Mucosa of descending colon (tissue), 3 donors: ENCODE measurements around the gene SLC1A7. TPM values are rescaled to one million over a fixed set of nuclear protein-coding genes. Genes with fewer than 3 reads are reported as not detected.

ENCODE experiments used
- ATAC-seq: fragments of 200-7000 bp; cut with Tn5 transposase; one replicate; pipeline ENCODE4 v1.9.1; 2020; ENCODE audit warnings: mild to moderate bottlenecking, moderate library complexity
- DNase-seq, 3 donors: peaks; one replicate each; pipeline ENCODE4 v3.0.0-alpha.2; 2020
- H3K36me3 ChIP-seq: fragments of 200-600 bp; one replicate; pipeline ENCODE4 v1.8.0; 2021; ENCODE audit warnings: low read depth, mild to moderate bottlenecking
- H3K4me1 ChIP-seq: fragments of 200-600 bp; one replicate; pipeline ENCODE4 v1.8.0; 2021; ENCODE audit warnings: low read depth, mild to moderate bottlenecking
- H3K4me3 ChIP-seq: fragments of 200-600 bp; one replicate; pipeline ENCODE4 v1.8.0; 2021; ENCODE audit warnings: mild to moderate bottlenecking
- H3K9me3 ChIP-seq: fragments of 200-600 bp; one replicate; pipeline ENCODE4 v1.8.0; 2021; ENCODE audit warnings: mild to moderate bottlenecking
- CTCF ChIP-seq: fragments of 200-600 bp; IDR thresholded peaks from one replicate; pipeline ENCODE4 v1.8.0; 2022; ENCODE audit warnings: antibody characterized with exemption, mild to moderate bottlenecking
- intact Hi-C, 2 donors: fragments of 100-400 bp; cut with DNase I in 1 of 2; cut with micrococcal nuclease in 1 of 2; formaldehyde crosslinking; loops; one replicate each; pipeline versions ENCODE4 v1.11.0 to v1.11.1; 2022; cut with DNase I, micrococcal nuclease
- total RNA-seq, 3 donors: library from RNA; stranded (reverse); fragmentation: NEBNext Ultra II Directional in 2 of 3; extraction: Animal tissue kit (Norgen Biotek cat#: 25700) in 2 of 3; gene quantifications; one replicate each; pipeline versions ENCODE4 v1.2.1 to v1.2.4, GENCODE V29; 2021 to 2023
- donor health status: DM: no; HTN: no; CAD: no; lungs with moderate emphysema.
- donor health status: DM: no; HTN: no; CAD: no.
- donor health status: DM: no; HTN: yes; CAD: no.

The SLC1A7 gene
- total RNA-seq, 3 donors from 2014 or later = 0.72 to 0.98 (median 0.93) TPM

- no peak for DNase-seq
- intact Hi-C loops = no loop called here
- Histone ChIP-seq H3K4me1 (peaks cover 15% of the 10 kb centered on the region), H3K9me3 (no peaks in the 10 kb centered on the region), H3K36me3 (no peaks in the 10 kb centered on the region), H3K4me3 (no peak overlapping the region)
- TF ChIP-seq CTCF = no peak
- ATAC-seq = no peak
These were observed 27.6 kb downstream of the SLC1A7 start for GRCh38 chr1:53114581-53115400.

- Histone ChIP-seq H3K9me3 (no peaks in the 10 kb centered on the region), H3K4me1 (peaks cover 18% of the 10 kb centered on the region), H3K4me3 (no peak overlapping the region), H3K36me3 (no peaks in the 10 kb centered on the region)
- TF ChIP-seq CTCF = no peak
- ATAC-seq (no peak), DNase-seq (peak in 1 of 3 donors; percentile 21)
- intact Hi-C loops = no loop called here
These were observed 28.3 kb downstream of the SLC1A7 start for GRCh38 chr1:53114090-53114489.

GRCh38 chr1:53112861-53113260, 29.6 kb downstream of the SLC1A7 start:
- no peaks in the 10 kb centered on the region for H3K36me3 ChIP-seq
- DNase-seq (no peak), ATAC-seq (no peak)
- TF ChIP-seq CTCF = no peak
- intact Hi-C loops = no loop called here
- no peak overlapping the region for H3K4me3 ChIP-seq
- H3K4me1 ChIP-seq = peaks cover 18% of the 10 kb centered on the region
- H3K9me3 ChIP-seq = no peaks in the 10 kb centered on the region

GRCh38 chr1:53112271-53112774, 30.1 kb downstream of the SLC1A7 start:
- DNase-seq (no peak), ATAC-seq (no peak)
- Histone ChIP-seq H3K9me3 (no peaks in the 10 kb centered on the region), H3K36me3 (no peaks in the 10 kb centered on the region), H3K4me1 (peaks cover 18% of the 10 kb centered on the region), H3K4me3 (no peak overlapping the region)
- TF ChIP-seq CTCF = no peak
- intact Hi-C loops = no loop called here

GRCh38 chr1:53111693-53112092, 30.7 kb downstream of the SLC1A7 start:
- intact Hi-C loops = no loop called here
- ATAC-seq = no peak
- no peak overlapping the region for H3K4me3 ChIP-seq

More at GRCh38 chr1:53111693-53112092, 30.7 kb downstream of the SLC1A7 start:
- TF ChIP-seq CTCF = no peak
- Histone ChIP-seq H3K4me1 (peaks cover 18% of the 10 kb centered on the region), H3K9me3 (no peaks in the 10 kb centered on the region), H3K36me3 (no peaks in the 10 kb centered on the region)
- no peak for DNase-seq
